NOMO-1 (cell line): ENCODE measurements around the gene SRC.
"Not testable (repeated sequence)": the region's sequence is repeated elsewhere in the genome, so short reads cannot be mapped to it uniquely, and the experiment has no call there.

Experiments used
- DNase-seq, 2 experiments: peaks; one replicate each; lab custom pipeline; 2025; ENCODE audit not compliant: unreplicated experiment in 2 of 2; lab: John Stamatoyannopoulos, UW

Gene SRC

GRCh38 chr20:37335642-37336368 is 10.1 kb upstream of the SRC start:
- DNase-seq: peak in 1 of 2 experiments; percentile 16

- peak in 1 of 2 experiments; percentile 42 for DNase-seq
Measured at GRCh38 chr20:37336369-37337207, 9.4 kb upstream of the SRC start.

- DNase-seq: no peak
Measured at GRCh38 chr20:37337208-37337991, 8.5 kb upstream of the SRC start.

GRCh38 chr20:37338380-37338779 is 7.6 kb upstream of the SRC start:
- DNase-seq: not testable (repeated sequence)

- DNase-seq: no peak
Measured at GRCh38 chr20:37339208-37339607, 6.7 kb upstream of the SRC start.

- not testable (repeated sequence) for DNase-seq
Measured at GRCh38 chr20:37339764-37340109, 6.2 kb upstream of the SRC start.

GRCh38 chr20:37340998-37341397 is 4.9 kb upstream of the SRC start:
- no peak for DNase-seq

GRCh38 chr20:37341632-37342031 is 4.3 kb upstream of the SRC start:
- DNase-seq: no peak

GRCh38 chr20:37342231-37343177 is 3.4 kb upstream of the SRC start:
- DNase-seq: no peak

- DNase-seq: no peak
Measured at GRCh38 chr20:37343212-37343993, 2.5 kb upstream of the SRC start.

- DNase-seq: no peak
Measured at GRCh38 chr20:37343994-37344355, 2.0 kb upstream of the SRC start.

GRCh38 chr20:37344506-37345338 is 1.2 kb upstream of the SRC start:
- DNase-seq: no peak

- no peak for DNase-seq
Measured at GRCh38 chr20:37346236-37346534, 245 bp downstream of the SRC start.

- DNase-seq: no peak
Measured at GRCh38 chr20:37346535-37347346, 801 bp downstream of the SRC start.

- DNase-seq: no peak
Measured at GRCh38 chr20:37347347-37347823, 1.4 kb downstream of the SRC start.

- no peak for DNase-seq
Measured at GRCh38 chr20:37347891-37348791, 2.2 kb downstream of the SRC start.
